22Rv1 (cell line): ENCODE results near the gene GARS1.

Experiments
- CTCF ChIP-seq: fragments of 450-650 bp; IDR thresholded peaks from 2 replicates; pipeline ENCODE4 v1.5.1; 2017; ENCODE audit warnings: mild to moderate bottlenecking
- ZFX ChIP-seq: fragments of 450-650 bp; IDR thresholded peaks from 2 replicates; pipeline ENCODE4 v1.6.1; 2017; ENCODE audit warnings: antibody characterized with exemption, borderline replicate concordance

GRCh38 chr7:30559611-30560010 is 35.1 kb upstream of the GARS1 start:
- TF ChIP-seq CTCF (no peak), ZFX (no peak)
